Measurements from ENCODE around the gene UBXN6.
A peak's percentile ranks its signal among the peaks of the same experiment; 100 is the strongest.

The UBXN6 gene

GRCh38 chr19:4455719-4456475 lies 1.7 kb downstream of the UBXN6 start:
- DNase-seq (ENCODE audit: low spot score) = no peak

GRCh38 chr19:4454747-4455718 lies 2.6 kb downstream of the UBXN6 start:
- peak; percentile 61 for DNase-seq (ENCODE audit: low spot score)

GRCh38 chr19:4453232-4454179 lies 4.1 kb downstream of the UBXN6 start:
- no peak for DNase-seq (ENCODE audit: low spot score)

- no peak for DNase-seq (ENCODE audit: low spot score)
Observed at GRCh38 chr19:4452230-4452990, 5.2 kb downstream of the UBXN6 start.

GRCh38 chr19:4449639-4450028 lies 8.0 kb downstream of the UBXN6 start:
- peak; percentile 36 for DNase-seq (ENCODE audit: low spot score)

GRCh38 chr19:4449022-4449638 lies 8.5 kb downstream of the UBXN6 start:
- peak; percentile 76 for DNase-seq (ENCODE audit: low spot score)

GRCh38 chr19:4448147-4448985 lies 9.2 kb downstream of the UBXN6 start:
- no peak for DNase-seq (ENCODE audit: low spot score)

GRCh38 chr19:4447327-4448146 lies 10.1 kb downstream of the UBXN6 start:
- no peak for DNase-seq (ENCODE audit: low spot score)

GRCh38 chr19:4446704-4447200 lies 10.8 kb downstream of the UBXN6 start:
- no peak for DNase-seq (ENCODE audit: low spot score)

GRCh38 chr19:4445963-4446703 lies 11.5 kb downstream of the UBXN6 start:
- no peak for DNase-seq (ENCODE audit: low spot score)

- no peak for DNase-seq (ENCODE audit: low spot score)
Observed at GRCh38 chr19:4444765-4445741, 12.5 kb downstream of the UBXN6 start.

GRCh38 chr19:4443966-4444764 lies 13.4 kb downstream of the UBXN6 start:
- no peak for DNase-seq (ENCODE audit: low spot score)

GRCh38 chr19:4443188-4443587 lies 14.4 kb downstream of the UBXN6 start:
- no peak for DNase-seq (ENCODE audit: low spot score)

GRCh38 chr19:4442819-4443146 lies 14.8 kb downstream of the UBXN6 start:
- DNase-seq (ENCODE audit: low spot score) = no peak

- no peak for DNase-seq (ENCODE audit: low spot score)
Observed at GRCh38 chr19:4441994-4442818, 15.4 kb downstream of the UBXN6 start.
